ENCODE data around the gene HDGFL2. TPM values are rescaled to one million over a fixed set of nuclear protein-coding genes. Genes with fewer than 3 reads are reported as not detected.

Gene HDGFL2
- total and polyA plus RNA-seq, 2 experiments from 2014 or later, result 123 to 186 TPM

DNA sequence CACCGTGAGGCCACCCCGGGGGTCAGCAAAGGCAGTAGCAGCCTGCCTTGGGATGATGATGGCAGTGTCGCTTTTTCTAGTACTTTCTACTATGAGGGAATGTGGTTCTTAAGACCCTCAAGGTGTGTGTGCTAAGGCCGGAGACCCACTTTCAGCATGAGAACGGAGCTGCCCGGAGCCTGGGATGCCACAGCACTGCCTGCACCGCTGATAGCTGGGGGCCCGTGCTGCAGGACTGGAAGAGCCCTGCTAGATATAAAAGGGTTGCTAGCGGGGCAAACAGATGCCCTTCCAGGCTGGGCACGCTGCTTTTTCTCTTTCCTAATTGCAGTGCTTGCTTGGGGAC lies 31.7 kb downstream of the HDGFL2 start:
- no peak for DNase-seq (ENCODE audit: low read depth in 1 of 2, low spot score in 1 of 2)
- Histone ChIP-seq H3K4me3 (no peak overlapping the region), H3K27me3 (no peaks in the 10 kb centered on the region), H3K27ac (no peak overlapping the region), H3K36me3 (peaks cover 9% of the 10 kb centered on the region), H3K9me3 (ENCODE audit: low read depth) (no peaks in the 10 kb centered on the region), H3K4me1 (ENCODE audit: low read depth) (no peaks in the 10 kb centered on the region)
- TF ChIP-seq, protein P1, sequence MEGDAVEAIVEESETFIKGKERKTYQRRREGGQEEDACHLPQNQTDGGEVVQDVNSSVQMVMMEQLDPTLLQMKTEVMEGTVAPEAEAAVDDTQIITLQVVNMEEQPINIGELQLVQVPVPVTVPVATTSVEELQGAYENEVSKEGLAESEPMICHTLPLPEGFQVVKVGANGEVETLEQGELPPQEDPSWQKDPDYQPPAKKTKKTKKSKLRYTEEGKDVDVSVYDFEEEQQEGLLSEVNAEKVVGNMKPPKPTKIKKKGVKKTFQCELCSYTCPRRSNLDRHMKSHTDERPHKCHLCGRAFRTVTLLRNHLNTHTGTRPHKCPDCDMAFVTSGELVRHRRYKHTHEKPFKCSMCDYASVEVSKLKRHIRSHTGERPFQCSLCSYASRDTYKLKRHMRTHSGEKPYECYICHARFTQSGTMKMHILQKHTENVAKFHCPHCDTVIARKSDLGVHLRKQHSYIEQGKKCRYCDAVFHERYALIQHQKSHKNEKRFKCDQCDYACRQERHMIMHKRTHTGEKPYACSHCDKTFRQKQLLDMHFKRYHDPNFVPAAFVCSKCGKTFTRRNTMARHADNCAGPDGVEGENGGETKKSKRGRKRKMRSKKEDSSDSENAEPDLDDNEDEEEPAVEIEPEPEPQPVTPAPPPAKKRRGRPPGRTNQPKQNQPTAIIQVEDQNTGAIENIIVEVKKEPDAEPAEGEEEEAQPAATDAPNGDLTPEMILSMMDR (IDR thresholded peaks at IDR 0.05; ENCODE audit: low read depth, low read length), result no peak

DNA sequence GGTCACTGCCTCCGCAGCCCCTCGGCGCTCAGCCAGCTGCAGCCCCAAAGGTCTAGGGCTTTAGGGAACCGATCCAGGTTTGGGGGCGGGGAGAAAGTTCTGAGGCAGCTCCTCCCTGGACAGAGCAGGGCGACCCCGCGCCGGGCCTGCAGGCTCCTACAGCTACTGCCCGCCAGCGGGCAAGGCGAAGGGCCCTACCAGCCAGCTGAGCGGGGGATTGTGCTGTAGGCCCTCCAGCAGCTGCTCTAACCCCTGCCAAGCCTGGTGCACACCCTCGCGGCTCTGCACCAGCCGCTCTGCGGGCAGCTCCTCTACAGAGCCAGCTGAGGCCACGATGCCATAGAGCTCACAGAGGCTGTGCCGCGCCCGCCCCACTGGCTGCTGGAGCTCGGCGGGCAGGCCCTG lies 32.2 kb downstream of the HDGFL2 start:
- Histone ChIP-seq H3K36me3 (peaks cover 9% of the 10 kb centered on the region), H3K27me3 (no peaks in the 10 kb centered on the region), H3K27ac (no peak overlapping the region), H3K4me3 (no peak overlapping the region), H3K4me1 (ENCODE audit: low read depth) (no peaks in the 10 kb centered on the region), H3K9me3 (ENCODE audit: low read depth) (no peaks in the 10 kb centered on the region)
- no peak for DNase-seq (ENCODE audit: low read depth in 1 of 2, low spot score in 1 of 2)
- TF ChIP-seq, protein P1 (IDR thresholded peaks at IDR 0.05; ENCODE audit: low read depth, low read length), result no peak

DNA sequence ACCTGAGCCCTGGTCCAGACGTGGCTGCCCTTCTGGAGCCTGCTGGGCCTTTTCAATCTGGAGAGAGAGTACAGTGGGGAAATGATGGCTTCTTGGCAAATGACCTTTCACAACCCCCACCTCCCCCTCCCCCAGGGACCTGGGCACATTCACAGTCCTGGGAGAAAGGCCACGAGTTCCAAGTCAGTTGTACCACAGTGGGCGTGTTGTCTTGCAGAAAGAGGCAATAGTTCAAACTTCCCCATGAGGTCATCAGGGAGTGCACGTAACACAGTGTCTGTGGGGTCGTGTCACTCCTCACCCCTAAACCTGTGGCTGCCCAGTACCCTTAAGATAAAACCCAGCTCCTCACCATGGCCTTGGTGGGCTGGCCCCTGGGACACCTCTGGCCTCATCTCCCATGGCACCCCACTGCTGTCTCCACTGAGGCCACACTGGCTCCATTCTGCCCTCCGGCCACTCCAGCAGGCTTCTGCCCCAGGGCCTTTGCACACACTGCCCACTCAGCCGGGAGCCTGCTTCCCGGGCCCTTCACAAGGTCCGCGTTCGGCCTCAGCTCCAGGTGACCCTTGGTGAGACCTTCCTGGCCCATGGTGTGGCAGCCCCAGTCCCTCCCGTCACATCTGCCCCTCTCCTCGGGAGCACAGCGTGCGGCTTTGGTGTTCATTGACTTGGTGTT lies 32.9 kb downstream of the HDGFL2 start:
- Histone ChIP-seq H3K27ac (no peak overlapping the region), H3K9me3 (ENCODE audit: low read depth) (no peaks in the 10 kb centered on the region), H3K4me1 (ENCODE audit: low read depth) (no peaks in the 10 kb centered on the region), H3K36me3 (peaks cover 4% of the 10 kb centered on the region), H3K4me3 (no peak overlapping the region), H3K27me3 (no peaks in the 10 kb centered on the region)
- DNase-seq (ENCODE audit: low read depth in 1 of 2, low spot score in 1 of 2), result no peak
- TF ChIP-seq, protein P1 (IDR thresholded peaks at IDR 0.05; ENCODE audit: low read depth, low read length), result no peak

DNA sequence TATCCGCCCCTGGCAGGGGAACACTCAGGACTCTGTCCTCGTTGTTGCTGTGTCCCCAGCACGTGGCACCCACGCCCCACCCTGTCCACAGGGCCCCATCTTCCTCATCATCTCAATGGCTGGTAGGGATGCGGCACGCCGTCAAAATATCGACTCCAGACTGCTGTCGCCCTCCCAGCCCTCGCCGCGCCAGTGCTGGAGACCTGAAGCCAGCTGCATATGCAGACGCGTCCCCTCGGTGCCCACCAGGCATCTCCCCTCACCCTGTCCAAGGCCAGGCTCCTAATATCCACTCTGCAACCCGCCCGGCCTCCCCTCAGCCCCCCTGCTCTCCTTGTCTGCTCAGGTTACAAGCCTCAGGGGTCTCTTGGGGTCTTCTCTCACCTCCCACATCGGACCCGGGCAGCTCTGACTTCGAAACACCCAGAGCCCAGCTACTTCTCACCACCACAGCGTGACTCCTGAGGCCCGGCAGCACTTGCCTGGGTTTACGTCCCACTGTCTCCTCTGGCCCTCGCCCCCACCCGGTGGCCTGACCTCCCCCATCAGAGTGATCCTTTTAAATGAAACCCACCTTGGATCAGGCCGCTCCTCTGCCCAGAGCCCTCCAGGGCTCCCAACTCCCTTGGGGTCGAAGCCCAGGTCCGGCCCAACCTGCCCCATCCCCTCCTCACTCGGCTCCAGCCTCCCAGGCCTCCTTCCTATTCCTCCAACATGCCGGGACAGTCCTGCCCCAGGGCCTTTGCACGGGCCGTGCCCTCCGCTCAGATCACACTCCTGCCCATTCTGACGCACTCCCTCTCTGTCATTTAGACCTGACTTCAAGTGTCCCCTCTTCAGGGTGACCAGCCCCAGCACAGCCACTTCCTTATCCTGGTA lies 33.7 kb downstream of the HDGFL2 start:
- Histone ChIP-seq H3K4me3 (no peak overlapping the region), H3K4me1 (ENCODE audit: low read depth) (no peaks in the 10 kb centered on the region), H3K27me3 (no peaks in the 10 kb centered on the region), H3K27ac (no peak overlapping the region), H3K36me3 (peaks cover 4% of the 10 kb centered on the region), H3K9me3 (ENCODE audit: low read depth) (no peaks in the 10 kb centered on the region)
- TF ChIP-seq, protein P1 (IDR thresholded peaks at IDR 0.05; ENCODE audit: low read depth, low read length), result no peak
- DNase-seq (ENCODE audit: low read depth in 1 of 2, low spot score in 1 of 2), result no peak

DNA sequence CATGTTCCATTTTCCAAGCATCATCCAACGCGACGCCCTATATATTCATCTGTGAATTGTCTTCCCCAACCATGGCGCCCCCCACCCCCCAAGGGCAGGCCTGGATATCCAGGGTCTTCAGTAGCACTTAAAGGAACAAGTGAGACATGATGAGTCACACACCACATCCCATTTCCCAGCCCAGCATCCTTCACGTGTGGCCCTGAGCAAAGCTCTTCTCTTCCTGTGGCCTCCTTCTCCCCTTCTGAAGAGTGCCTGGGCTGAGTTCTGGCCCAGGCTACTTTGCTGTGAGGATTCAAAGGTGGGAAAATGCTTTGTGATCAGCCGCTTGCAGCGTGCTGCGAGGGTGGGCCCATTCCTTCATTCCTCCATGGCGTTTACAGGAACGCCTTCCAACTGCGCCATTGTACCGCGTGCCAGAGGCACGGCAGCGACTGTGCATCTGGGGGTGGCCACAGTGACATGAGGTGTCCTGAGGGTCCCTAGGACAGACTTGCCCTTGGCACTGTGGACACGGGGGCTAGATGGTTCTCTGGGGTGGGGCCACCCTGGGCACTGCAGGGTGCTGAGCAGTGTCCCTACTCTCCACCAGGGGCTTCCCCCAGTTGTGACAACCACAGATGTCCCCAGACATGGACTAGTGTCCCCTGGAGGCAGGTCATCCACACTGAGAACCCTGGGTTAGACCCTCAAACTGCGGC lies 34.5 kb downstream of the HDGFL2 start:
- no peaks in the 10 kb centered on the region for H3K9me3 ChIP-seq (ENCODE audit: low read depth)
- TF ChIP-seq, protein P1 (IDR thresholded peaks at IDR 0.05; ENCODE audit: low read depth, low read length), result no peak
- no peaks in the 10 kb centered on the region for H3K27me3 ChIP-seq
- peak in 1 of 2 donors; percentile 47 for DNase-seq (ENCODE audit: low read depth in 1 of 2, low spot score in 1 of 2)
- H3K4me3 ChIP-seq, result no peak overlapping the region
- no peaks in the 10 kb centered on the region for H3K4me1 ChIP-seq (ENCODE audit: low read depth)
- peaks cover 4% of the 10 kb centered on the region for H3K36me3 ChIP-seq
- H3K27ac ChIP-seq, result no peak overlapping the region

All from cardiac muscle cell (in vitro differentiated cells and primary cell).